GM21526 (cell line): ENCODE results near the gene TRIM63.
A peak's percentile ranks its signal among the peaks of the same experiment; 100 is the strongest.

Experiments used
- ATAC-seq: cut with Tn5 transposase; IDR thresholded peaks from one replicate; pipeline ENCODE4 v1.9.1; 2021; ENCODE audit warnings: moderate library complexity; ENCODE audit not compliant: unreplicated experiment, low FRiP score

The TRIM63 gene

DNA sequence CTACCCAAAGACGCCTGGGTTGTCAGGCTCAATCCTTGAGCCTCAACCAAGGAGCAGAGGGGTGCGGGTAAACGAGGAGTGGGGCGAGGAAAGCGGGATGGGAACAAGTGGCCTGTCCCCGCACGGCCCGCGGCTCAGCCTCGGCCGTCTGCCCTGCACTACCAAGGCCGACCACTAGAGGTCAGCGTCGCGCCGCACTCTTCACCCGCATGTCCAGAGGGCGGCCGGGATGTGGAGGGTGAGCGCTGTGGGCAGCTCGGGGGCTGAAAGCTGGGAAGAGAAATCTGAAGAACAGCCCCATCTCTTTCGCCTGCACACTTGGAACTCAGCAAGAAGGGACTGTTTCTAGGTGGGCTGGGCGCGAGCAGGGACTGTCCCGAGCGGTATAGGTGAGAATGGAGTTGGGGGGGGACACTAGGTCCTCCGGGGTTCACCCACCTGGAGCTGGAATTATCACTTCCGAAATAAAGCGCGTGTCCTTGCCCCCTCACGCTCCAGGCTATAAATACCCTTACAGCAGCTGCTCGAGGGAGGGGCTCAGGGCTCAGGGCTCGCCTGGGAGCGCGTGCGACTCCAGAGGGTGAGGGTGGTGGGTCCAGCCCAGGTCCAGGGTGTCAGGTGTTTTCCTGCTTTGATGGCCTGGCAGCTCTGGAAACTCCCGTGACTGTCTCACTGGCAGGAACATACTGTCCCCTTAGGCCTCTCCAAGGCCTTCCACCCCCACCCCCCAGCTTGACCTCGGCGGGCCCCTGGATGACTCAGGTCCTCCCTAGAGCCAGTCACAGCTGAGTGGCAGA lies 31.3 kb downstream of the TRIM63 start:
- peak; percentile 61 for ATAC-seq

DNA sequence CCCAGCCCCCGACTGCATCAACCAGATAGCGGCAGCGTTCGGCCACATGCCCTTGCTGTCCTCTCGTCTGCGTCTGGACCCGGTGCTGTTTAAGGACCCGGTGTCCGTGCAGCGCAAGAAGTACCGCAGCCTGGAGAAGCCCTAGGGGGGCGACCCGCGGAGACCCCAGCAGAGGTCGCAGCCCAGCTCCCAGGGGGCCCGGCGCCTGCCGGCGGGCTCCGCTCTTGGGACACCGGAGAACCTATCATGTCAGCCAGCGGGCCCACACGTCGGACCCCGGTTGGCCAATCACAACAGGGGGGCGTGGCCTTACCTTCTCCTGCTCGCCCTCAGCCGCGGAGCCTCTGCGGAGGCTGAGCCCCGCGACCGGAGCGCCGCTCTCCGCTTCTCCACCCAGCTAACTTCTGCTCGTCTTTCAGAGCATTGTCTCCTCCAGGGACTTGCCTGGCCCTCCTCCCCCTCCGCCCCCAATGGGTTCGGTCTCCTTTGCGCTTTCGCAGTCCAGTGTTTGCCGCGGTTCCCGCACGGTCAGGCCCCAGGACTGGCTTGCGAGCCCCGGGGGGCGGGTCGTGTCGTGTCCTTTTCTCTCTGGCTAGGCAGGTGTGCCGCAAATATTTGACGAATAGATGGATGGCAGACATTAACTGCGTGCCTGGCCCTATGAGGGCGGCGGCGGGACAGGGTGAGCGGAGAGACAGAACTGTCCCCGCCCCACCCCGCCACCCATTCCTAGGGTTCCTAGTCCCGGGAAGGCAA lies 32.0 kb downstream of the TRIM63 start:
- ATAC-seq, result peak; percentile 81

DNA sequence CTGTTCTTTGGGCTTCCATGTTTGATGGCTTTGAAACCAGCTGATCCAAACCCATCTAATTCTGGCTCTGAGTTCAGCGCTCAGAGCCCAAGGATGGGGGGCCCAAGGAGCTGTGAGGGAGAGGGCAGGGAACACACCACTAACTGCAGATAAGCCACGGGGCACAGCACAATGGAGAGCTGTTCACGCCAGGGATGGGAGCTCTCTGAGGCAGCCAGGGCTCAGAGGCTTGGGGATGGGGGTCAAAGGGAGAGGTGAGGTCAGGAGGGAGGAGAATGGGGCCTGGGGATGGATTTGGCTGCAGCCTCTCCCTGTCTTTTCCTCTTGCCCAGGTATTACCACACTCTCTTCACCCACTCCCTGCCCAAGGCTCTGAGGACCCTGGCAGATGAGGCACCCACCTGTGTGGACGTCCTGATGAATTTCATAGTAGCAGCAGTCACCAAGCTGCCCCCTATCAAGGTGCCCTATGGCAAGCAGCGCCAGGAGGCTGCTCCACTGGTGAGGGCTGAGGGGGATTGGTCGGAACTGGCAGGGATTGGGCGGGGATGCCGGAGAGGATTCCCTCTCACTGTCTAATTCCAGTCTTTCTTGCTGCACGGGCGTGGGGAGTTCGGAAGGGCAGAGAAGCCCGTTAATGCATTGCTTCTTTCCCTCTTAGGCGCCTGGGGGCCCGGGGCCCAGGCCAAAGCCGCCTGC lies 32.8 kb downstream of the TRIM63 start:
- ATAC-seq, result no peak

DNA sequence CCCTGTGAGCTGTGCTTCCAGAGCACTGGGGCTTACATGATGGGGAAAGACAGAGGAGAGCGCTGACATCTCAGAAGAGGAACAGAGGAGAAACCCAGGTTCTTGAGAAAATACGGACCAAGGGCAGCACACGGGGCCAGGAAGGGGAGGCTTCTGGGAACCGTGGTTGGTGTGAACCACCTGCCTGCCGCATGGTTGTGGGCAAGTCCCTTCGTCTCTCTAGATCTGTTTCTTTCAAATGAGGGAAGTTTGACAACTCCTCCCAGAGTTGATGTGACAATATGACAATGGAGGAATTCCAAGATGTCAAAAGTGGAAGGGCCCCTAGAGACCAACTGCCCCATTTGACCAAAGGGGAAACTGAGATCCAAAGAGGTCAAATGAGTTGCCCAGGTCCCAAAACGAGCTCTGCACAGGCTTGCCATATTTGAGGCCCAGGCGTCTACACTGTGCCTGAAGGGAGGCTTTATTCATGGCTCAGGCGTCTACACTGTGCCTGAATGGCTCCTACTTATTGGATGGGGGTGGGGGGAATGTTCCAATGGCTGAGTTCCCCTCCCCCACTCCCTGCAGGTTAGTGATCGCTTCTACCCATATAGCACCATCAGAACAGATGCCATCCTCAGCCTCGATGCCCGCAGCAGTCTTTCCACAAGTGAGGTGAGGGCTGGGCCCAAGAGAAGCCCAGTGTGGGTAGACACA lies 34.6 kb downstream of the TRIM63 start:
- no peak for ATAC-seq

DNA sequence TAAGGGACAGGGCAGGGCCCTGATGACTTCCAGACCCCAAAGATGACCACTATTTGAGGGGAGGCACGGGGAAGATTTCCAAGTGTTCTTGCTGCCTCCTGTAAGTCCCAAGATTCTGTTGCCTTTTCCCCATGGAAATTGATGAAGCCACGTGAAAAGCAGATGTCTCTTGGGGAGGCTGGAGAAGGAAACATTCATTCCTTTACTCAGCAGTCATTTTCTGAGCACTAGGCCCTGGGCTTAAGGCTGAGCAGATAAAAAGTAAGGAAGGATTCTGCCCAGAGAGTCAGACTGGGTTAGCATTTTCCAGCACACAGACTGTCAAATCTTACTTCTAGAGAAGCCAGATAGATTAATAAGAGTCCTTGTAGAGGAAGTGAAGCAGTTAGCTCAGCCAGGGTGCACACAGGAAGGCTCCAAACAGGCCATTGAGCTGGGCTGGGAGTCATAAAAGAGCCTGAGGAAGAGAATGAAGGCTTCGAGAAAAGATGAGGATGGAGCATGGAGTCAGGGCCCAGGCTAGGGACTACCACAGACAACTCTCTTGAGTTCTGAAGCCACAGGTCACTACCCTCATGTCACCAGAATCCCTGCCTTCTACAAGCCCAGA lies 35.7 kb downstream of the TRIM63 start:
- ATAC-seq, result no peak

DNA sequence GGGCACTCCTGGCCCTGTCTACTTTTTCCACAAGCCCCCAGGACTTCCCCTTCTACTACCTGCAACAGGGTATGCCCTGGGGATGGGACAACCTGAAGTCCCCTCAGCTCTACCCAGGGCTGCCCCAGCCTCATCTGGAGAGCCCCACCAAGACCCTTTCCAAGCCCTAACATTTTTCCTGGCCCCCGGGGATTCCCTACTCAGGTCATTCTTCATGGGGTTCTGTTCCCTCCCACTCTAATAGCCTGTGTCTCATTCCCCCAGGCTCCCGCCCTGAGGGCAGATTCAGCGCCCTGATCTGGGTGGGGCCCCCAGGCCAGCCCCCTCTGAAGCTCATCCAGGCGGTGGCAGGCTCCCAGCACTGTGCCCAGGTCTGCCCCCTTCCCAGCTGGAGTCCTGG lies 36.2 kb downstream of the TRIM63 start:
- ATAC-seq, result no peak

DNA sequence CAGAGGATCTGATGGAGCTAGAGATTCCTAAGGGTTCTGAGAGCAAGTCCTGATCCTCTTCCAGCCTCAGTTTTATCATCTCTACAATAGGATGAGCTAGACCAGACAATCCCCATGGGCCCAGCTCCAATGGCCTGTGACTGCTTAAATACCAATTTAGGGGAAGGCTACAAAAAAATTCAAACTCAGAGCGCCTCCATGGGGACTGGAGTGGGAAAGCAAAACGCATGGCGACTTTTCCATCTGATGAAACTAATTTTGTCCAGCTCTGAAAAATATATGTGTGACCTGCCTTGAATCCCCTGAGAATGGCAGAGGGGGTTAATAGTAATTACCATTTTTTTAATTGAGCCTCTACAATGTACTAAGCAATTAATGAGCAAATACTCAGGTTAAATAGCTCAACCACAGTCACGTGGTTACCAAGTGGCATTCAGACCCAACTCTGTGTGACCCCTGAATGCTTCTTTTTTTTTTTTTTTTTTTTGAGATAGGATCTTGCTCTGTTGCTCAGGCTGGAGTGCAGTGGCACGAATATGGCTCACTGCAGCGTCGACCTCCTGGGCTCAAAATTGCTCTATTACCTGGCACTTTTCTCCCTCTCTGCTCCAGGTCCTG lies 37.5 kb downstream of the TRIM63 start:
- ATAC-seq, result no peak

DNA sequence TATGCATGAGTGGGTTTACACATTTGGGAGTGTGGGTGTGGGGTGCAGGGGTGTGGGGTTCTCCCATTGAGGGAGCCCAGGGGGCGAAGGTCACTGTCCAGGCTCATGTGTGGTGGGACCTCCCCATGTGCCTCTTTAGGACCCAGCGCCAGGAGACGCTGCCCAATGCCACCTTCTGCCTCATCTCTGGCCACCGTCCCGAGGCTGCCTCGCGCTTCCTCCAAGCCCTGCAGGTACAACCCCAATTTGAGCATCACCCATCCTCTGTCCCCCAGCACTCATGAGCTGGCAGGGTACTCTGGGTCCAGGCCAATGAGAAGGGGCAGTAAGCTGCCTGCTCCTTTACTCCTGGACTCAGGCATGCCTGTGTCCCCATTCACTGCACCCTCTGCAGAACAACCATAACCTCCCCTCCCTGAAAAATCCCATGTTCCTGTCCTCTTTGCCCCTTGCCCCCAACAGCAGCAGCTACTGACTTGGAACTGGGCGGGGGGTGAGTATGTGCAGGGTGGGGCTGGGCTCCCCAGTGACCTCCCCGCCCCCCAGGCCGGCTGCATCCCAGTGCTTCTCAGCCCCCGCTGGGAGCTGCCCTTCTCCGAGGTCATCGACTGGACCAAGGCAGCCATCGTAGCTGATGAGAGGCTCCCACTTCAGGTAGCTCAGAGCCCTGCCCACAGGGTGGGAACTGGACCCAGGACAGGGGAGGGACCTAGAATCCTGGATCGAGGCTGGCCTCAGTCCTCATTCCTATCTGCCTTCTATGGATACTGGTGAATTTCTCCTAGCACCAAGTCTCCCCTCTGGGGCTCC lies 38.2 kb downstream of the TRIM63 start:
- ATAC-seq, result no peak

DNA sequence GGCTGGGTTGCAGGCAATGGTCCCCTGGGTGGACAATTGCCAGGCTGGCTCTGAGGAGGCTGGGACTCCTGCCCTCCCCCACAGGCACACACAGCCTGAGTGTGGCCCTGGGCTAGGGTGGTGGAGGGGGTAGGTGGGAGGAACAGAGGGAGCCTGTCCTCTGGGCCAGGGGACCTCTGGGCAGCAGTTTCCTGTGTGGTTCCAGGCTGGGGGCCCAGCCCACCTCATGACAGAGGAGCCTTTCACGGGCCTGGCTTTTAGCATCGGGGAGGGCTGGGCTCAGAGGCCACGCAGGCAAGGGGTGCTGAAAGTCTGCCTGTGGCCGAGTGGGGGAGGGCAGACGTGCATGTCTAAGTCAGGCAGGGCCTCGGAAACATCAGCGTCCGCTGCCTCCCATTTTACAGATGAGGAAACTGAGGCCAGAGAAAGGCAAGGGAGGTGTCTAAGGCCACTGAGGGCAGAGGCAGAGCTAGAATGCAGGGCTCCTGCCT lies 38.9 kb downstream of the TRIM63 start:
- ATAC-seq, result no peak

DNA sequence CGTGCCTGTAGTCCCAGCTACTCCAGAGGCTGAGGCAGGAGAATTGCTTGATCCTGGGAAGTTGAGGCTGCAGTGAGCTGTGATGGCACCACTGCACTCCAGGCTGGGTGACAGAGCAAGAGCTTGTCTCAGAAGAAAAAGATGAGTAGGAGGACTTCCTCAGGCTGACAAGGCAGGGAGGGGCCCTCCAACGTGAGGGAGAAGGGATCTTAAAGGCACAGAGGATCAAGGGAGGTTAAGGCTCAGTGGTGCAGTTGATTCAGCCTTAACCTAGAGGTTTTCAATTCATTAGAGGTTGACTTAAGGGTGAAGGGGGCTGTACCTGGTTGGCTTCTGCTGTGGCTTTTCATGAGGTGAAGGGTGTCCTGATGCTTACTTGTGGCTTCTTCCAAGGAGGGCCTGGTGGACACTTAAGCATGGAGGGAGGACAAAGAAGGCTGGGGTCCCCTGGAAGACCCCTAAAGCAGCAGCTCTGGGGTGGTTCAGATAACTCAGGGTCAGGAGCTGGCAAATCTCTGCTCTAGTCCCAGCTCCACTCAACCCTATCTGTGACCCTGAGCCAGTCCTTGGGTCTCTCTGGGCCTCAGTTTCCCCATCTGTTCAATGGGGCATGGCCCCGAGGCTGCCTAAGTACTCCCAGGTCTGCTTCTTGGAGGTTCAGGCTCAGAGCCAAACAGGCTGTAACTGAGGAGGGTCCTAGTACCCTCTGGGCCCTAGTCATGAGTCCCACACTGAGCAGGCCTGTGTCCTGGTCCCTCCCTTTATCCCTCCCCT lies 39.5 kb downstream of the TRIM63 start:
- no peak for ATAC-seq

DNA sequence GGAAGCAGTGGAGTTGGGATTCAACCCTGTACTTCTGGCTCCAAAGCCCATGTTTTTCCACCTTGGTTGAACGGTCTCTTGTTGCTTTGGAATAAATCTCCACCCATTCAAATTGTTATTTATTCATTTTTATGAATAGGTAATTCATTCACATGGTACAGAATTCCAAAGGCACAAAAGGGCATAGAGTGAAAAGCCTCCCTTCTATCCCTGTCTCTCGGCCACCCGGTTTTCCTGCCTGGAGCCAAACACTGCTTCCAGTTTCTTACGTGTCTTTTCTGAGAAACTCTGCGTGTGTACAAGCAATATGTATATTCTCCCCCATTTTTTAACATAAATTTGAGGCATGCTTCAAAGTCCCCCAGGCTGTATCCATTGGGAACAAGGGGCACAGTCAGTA lies 41.9 kb downstream of the TRIM63 start:
- ATAC-seq, result no peak

DNA sequence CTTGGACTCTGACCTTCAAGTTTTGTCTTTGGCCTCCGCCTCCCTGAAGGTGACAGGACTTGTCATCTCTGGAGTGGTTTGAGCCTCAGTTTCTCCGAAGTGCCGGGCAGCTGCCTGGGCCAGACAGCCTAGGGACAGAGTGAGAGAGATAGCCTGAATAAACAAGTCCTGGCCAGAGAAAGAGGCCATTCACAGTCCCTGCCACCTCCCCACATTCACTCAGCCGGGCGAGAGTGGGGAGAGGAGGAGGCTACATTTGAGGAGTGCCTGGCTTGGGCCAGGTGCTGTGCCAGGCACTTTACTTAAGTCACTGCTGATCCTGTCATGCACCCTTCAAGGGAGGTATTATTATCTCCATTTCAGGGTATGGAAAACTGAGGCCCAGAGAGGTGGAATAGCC lies 42.4 kb downstream of the TRIM63 start:
- ATAC-seq, result no peak

DNA sequence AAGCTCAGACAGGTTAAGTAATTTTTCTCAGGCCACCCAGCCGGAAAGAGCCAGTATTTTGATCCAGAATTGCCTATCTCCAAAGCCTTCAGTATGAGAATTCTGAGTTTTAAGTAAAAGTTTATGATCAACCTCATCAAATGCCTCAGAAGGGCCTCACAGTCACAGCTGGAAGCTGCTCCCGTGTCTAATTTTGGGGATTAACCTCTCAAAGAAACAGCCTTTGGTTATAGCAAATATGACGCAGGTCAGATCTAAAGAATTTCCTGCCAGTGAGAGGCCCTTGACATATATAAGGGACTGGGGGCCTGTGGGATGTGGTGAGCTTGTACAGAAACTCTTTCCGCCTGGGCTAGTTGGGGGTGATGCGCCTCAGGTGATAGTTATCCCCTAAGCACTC lies 43.6 kb downstream of the TRIM63 start:
- ATAC-seq, result no peak

DNA sequence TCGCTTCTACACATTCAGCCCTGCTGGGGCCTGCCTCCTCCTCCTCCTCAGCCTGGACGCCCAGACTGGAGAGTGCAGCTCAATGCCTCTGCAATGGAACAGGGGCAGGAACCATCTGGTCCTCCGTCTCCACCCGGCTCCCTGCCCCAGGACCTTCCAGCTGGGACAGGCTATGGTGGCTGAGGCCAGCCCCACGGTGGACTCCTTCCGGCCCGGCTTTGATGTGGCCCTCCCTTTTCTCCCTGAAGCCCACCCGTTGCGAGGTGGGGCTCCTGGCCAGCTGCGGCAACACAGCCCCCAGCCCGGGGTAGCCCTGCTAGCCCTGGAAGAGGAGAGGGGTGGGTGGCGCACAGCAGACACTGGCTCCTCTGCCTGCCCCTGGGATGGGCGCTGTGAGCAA lies 44.4 kb downstream of the TRIM63 start:
- ATAC-seq, result no peak

DNA sequence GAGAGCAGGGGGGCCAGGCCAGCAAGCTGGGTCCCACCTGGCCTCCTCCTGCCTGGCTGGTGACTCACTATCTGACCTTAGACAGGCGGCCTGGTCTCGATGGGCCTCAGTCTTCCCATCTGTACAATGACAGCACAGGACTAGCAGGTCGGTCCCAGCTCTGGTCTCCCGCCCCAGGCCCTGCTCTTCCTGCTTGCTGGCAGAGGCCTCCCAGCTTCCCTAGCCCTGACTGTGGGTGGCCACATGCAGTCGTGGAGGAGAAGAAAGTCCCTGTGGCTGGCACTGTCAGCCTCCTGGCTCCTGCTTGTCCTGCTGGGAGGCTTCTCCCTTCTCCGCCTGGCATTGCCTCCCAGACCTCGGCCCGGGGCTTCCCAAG lies 45.0 kb downstream of the TRIM63 start:
- ATAC-seq, result no peak

DNA sequence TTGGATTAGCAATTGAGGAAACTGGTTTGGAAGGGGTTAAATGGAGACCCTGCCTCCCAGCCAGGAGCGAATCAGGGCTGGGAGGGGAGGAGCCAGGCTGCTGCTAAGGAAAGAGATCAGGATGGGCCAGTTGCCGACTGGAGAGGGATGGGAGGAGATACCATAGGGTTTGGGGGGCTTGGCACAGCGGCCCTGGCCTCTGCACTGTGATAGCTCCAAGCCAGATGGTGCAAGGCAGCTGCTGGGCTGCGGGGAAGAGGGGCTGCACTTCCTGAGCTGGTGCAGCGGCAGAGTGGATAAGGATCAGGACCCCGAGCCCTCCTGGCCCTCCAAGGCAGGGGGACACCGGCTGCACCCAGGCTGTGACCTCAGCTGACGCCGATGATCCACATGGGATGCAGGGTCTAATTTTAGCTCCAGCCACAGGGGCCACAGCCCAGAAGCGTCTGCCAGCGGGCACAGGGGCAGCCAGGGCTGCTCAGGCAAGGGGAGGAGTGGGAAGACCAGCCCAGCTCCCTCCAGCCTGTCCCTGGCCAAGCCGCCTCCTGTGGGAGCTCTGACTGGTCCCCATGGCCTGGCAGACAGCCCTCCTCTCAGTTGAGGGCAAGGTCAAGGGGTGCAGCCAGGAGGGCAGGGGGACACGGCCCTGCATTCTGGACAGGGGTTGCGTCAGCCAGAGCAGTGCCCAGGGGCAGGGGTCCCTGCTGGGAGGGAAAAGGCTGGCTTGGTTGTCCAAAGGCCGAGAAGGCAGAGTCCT lies 45.6 kb downstream of the TRIM63 start, which contains the start of gene EXTL1:
Gene EXTL1 (plus strand): TSS at position 129 of the 757 bp plus-strand sequence. CDS start 872 bp downstream, outside the sequence.
- no peak for ATAC-seq

DNA sequence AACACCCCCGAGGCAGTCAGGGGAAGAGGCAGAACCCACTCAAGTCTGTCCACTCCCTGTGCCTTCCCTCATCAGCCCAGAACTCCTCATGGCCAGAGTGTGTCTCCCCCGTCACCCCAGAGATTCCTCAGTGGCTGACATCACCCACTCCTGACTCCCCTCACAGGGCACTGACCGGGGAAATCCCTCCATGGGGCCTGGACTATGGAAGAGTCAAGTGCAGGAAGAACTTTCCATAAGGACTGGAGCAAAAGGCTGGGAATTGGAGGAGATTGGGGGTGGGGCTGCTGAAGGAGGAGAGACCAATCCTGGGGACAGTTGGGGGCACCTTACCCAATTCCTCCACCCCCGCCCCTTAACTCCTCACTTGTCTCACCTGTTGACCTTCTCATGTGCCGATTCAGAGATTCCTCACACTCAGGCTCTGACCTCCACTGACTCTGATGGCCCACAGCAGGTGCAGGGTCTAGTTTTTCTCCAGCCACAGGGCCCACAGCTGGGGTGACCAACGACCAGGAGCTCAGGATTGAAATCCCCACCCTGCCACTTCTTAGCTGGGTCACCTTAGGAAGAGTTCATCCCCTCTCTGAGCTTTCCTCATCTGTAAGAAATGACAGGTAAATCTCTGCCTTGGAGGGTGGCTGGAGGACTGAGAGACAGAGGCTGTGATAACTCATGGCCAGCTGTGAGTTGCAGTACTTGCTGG lies 46.3 kb downstream of the TRIM63 start:
- ATAC-seq, result no peak
